Ectodermal cell (in vitro differentiated cells): ENCODE data around the gene UBAC2.

Experiments
- H3K27ac ChIP-seq: 2 replicates; pipeline ENCODE4 v1.7.0; 2013; ENCODE audit warnings: mild to moderate bottlenecking, low read depth, low read length; ENCODE audit not compliant: insufficient read depth, poor library complexity, severe bottlenecking
- H3K27me3 ChIP-seq: 2 replicates; pipeline ENCODE4 v1.7.0; 2013; ENCODE audit warnings: mild to moderate bottlenecking, low read length; ENCODE audit not compliant: insufficient read depth, control insufficient read depth, poor library complexity, severe bottlenecking
- H3K36me3 ChIP-seq: one replicate; pipeline ENCODE4 v1.7.0; 2013; ENCODE audit warnings: low read length; ENCODE audit not compliant: control insufficient read depth, insufficient read depth
- H3K4me1 ChIP-seq: one replicate; pipeline ENCODE4 v1.7.0; 2013; ENCODE audit warnings: low read length; ENCODE audit not compliant: control insufficient read depth, insufficient read depth
- H3K4me3 ChIP-seq: 2 replicates; pipeline ENCODE4 v1.7.0; 2013; ENCODE audit warnings: low read depth, low read length, control low read depth; ENCODE audit not compliant: insufficient read depth
- H3K9me3 ChIP-seq: 2 replicates; pipeline ENCODE4 v1.7.0; 2013; ENCODE audit warnings: mild to moderate bottlenecking, low read length, moderate library complexity; ENCODE audit not compliant: control insufficient read depth
- WGBS, 2 experiments: methylation state at CpG; one replicate each; pipeline ENCODE4 v1.1.7; 2013; ENCODE audit warnings: missing lambda C conversion rate in 2 of 2; 5-methylcytosine and 5-hydroxymethylcytosine counted together

UBAC2 gene

GRCh38 chr13:99265821-99266426 lies 65.3 kb downstream of the UBAC2 start:
- Histone ChIP-seq H3K4me1 (no peaks in the 10 kb centered on the region), H3K27ac (no peak overlapping the region), H3K36me3 (no peaks in the 10 kb centered on the region), H3K9me3 (no peaks in the 10 kb centered on the region), H3K27me3 (no peaks in the 10 kb centered on the region), H3K4me3 (no peak overlapping the region)
- 49 to 67% methylated on average over 3 of the region's 3 CpGs for WGBS, 2 experiments

GRCh38 chr13:99266827-99267226 lies 66.2 kb downstream of the UBAC2 start:
- WGBS, 2 experiments = 91 to 94% methylated on average over 5 to 6 of the region's 6 CpGs
- no peaks in the 10 kb centered on the region for H3K36me3 ChIP-seq
- H3K9me3 ChIP-seq = no peaks in the 10 kb centered on the region
- H3K4me3 ChIP-seq = no peak overlapping the region
- no peaks in the 10 kb centered on the region for H3K27me3 ChIP-seq
- no peaks in the 10 kb centered on the region for H3K4me1 ChIP-seq
- no peak overlapping the region for H3K27ac ChIP-seq

- Histone ChIP-seq H3K27me3 (no peaks in the 10 kb centered on the region), H3K36me3 (no peaks in the 10 kb centered on the region), H3K4me1 (no peaks in the 10 kb centered on the region), H3K4me3 (no peak overlapping the region), H3K9me3 (no peaks in the 10 kb centered on the region), H3K27ac (no peak overlapping the region)
- 96 to 98% methylated on average over 4 of the region's 4 CpGs for WGBS, 2 experiments
Measured at GRCh38 chr13:99267927-99268326, 67.3 kb downstream of the UBAC2 start.

- no peak overlapping the region for H3K27ac ChIP-seq
- H3K4me3 ChIP-seq = no peak overlapping the region
- no peaks in the 10 kb centered on the region for H3K9me3 ChIP-seq
- H3K27me3 ChIP-seq = no peaks in the 10 kb centered on the region
- 92 to 96% methylated on average over 3 of the region's 3 CpGs for WGBS, 2 experiments
- H3K36me3 ChIP-seq = no peaks in the 10 kb centered on the region
- H3K4me1 ChIP-seq = no peaks in the 10 kb centered on the region
Measured at GRCh38 chr13:99268822-99269221, 68.2 kb downstream of the UBAC2 start.

DNA sequence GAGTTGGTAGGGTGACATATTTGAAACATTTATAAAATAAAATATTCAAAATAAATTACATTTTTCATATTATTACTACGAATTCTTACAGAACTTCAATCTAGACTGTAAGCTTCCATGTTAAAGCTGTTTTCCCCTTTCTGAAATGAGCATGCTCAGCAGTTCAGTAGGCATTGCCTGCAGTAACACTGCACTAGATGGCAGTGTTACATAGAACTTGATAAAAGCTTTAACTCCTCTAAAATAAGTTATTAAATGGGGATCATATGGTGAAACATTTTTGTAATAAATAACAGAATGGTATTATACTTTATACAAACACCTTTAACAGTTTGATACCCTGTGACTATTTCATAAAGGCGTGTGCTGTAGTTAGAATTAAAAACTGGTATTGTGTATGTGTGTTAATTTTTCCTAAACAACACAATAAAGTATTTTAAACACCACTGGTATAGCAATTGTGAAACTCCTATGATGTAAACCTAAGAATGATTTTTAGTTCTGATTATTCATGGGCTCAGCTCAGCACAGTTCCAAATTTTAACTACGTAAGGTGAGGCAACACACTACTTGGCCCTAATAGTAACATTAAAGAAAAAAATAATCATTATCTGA lies 69.1 kb downstream of the UBAC2 start:
- Histone ChIP-seq H3K36me3 (no peaks in the 10 kb centered on the region), H3K27ac (no peak overlapping the region), H3K27me3 (no peaks in the 10 kb centered on the region), H3K4me3 (no peak overlapping the region), H3K9me3 (no peaks in the 10 kb centered on the region), H3K4me1 (no peaks in the 10 kb centered on the region)
- WGBS, 2 experiments = 88 to 92% methylated on average over 1 to 2 of the region's 3 CpGs

GRCh38 chr13:99270518-99270917 lies 69.9 kb downstream of the UBAC2 start:
- Histone ChIP-seq H3K27ac (no peak overlapping the region), H3K4me3 (no peak overlapping the region), H3K36me3 (no peaks in the 10 kb centered on the region), H3K27me3 (no peaks in the 10 kb centered on the region), H3K9me3 (no peaks in the 10 kb centered on the region), H3K4me1 (no peaks in the 10 kb centered on the region)
- 94 to 99% methylated on average over 2 of the region's 2 CpGs for WGBS, 2 experiments

- Histone ChIP-seq H3K36me3 (no peaks in the 10 kb centered on the region), H3K9me3 (no peaks in the 10 kb centered on the region), H3K4me1 (no peaks in the 10 kb centered on the region), H3K27ac (no peak overlapping the region), H3K27me3 (no peaks in the 10 kb centered on the region), H3K4me3 (no peak overlapping the region)
- WGBS, 2 experiments = 93 to 98% methylated on average over 3 of the region's 3 CpGs
Measured at GRCh38 chr13:99271249-99271648, 70.6 kb downstream of the UBAC2 start.

- Histone ChIP-seq H3K4me3 (no peak overlapping the region), H3K4me1 (no peaks in the 10 kb centered on the region), H3K36me3 (no peaks in the 10 kb centered on the region), H3K27ac (no peak overlapping the region), H3K27me3 (no peaks in the 10 kb centered on the region), H3K9me3 (no peaks in the 10 kb centered on the region)
- 91 to 98% methylated on average over 2 of the region's 2 CpGs for WGBS, 2 experiments
Measured at GRCh38 chr13:99272481-99272880, 71.8 kb downstream of the UBAC2 start.

GRCh38 chr13:99273128-99273527 lies 72.5 kb downstream of the UBAC2 start:
- 92 to 98% methylated on average over 2 of the region's 2 CpGs for WGBS, 2 experiments
- Histone ChIP-seq H3K27me3 (no peaks in the 10 kb centered on the region), H3K36me3 (no peaks in the 10 kb centered on the region), H3K4me1 (no peaks in the 10 kb centered on the region), H3K9me3 (no peaks in the 10 kb centered on the region), H3K27ac (no peak overlapping the region), H3K4me3 (no peak overlapping the region)

GRCh38 chr13:99275093-99275469 lies 74.4 kb downstream of the UBAC2 start:
- H3K36me3 ChIP-seq = no peaks in the 10 kb centered on the region
- no peak overlapping the region for H3K27ac ChIP-seq
- no peaks in the 10 kb centered on the region for H3K9me3 ChIP-seq
- no peaks in the 10 kb centered on the region for H3K4me1 ChIP-seq
- WGBS, 2 experiments = 76 to 81% methylated on average over 1 of the region's 1 CpG
- no peak overlapping the region for H3K4me3 ChIP-seq
- H3K27me3 ChIP-seq = no peaks in the 10 kb centered on the region
